SK-N-MC (cell line): ENCODE measurements around the gene ARL4A.

Source experiments
- EZH2 ChIP-seq: fragments of 200-600 bp; sonication (generic); IDR thresholded peaks from one replicate; pipeline ENCODE4 v1.6.1; 2017; ENCODE audit warnings: antibody characterized with exemption
- FOXP2 ChIP-seq: optimal IDR thresholded peaks from 2 replicates; pipeline ENCODE3; 2011; ENCODE audit warnings: mild to moderate bottlenecking, moderate library complexity; ENCODE audit not compliant: insufficient read depth; ENCODE audit errors: extremely low read length, control extremely low read depth
- POLR2AphosphoS5 ChIP-seq: IDR thresholded peaks from 2 replicates; pipeline ENCODE4 v1.6.1; 2012; ENCODE audit warnings: mild to moderate bottlenecking, low read depth, low read length, borderline replicate concordance

DNA sequence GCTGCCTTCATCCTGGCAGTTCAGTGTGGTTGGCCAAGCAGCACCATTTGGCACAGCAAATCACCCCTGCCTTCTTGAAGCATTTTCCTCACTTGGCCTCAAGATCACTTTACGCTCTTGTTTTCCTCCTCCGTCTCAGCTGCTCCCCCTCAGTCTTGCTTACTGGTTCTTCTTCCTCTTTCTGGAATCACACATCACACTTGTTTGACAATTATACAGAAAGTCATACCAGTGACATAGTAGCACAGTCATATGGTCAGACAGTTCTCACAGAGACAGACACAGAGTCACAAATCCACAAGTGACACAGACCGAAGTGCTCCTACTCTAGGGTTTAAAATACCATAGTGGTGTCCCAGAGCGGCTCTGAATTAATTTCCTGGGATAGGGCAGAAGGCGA, 43.8 kb upstream of the ARL4A start:
- no peak for TF ChIP-seq EZH2
- no peak for TF ChIP-seq POLR2AphosphoS5
- no peak for TF ChIP-seq FOXP2
